ENCODE results near the gene ZNF709.
"Not testable (repeated sequence)": the region's sequence is repeated elsewhere in the genome, so short reads cannot be mapped to it uniquely, and the experiment has no call there.

- TF ChIP-seq RAD21 (CRISPR knock-in tag; IDR thresholded peaks at IDR 0.05); NAIF1 (CRISPR knock-in tag; IDR thresholded peaks at IDR 0.05; ENCODE audit: borderline replicate concordance); MLX (CRISPR knock-in tag; IDR thresholded peaks at IDR 0.05); NBN (conservative IDR thresholded peaks at IDR 0.05); ATF1 (CRISPR knock-in tag; IDR thresholded peaks at IDR 0.05); PCBP1 (IDR thresholded peaks at IDR 0.05; ENCODE audit: borderline replicate concordance, low read depth, low read length); HDAC2 (CRISPR knock-in tag; IDR thresholded peaks at IDR 0.05); NCOA1 (CRISPR knock-in tag; IDR thresholded peaks at IDR 0.05): not testable (repeated sequence)
Measured at GRCh38 chr19:12439686-12440540, 44.7 kb downstream of the ZNF709 start.
